Omental fat pad (tissue), 4 donors: ENCODE data around the gene MAML3. TPM values are rescaled to one million over a fixed set of nuclear protein-coding genes. Genes with fewer than 3 reads are reported as not detected.
"Not testable (repeated sequence)": the region's sequence is repeated elsewhere in the genome, so short reads cannot be mapped to it uniquely, and the experiment has no call there.

Experiments used
- ATAC-seq: fragments of 150-250 bp; one replicate; pipeline ENCODE4 v1.9.1; 2016; ENCODE audit warnings: mild to moderate bottlenecking, moderate library complexity; ENCODE audit not compliant: low FRiP score
- DNase-seq: peaks from one replicate; pipeline ENCODE4 v3.0.0-alpha.2; 2019; ENCODE audit warnings: low spot score
- CTCF ChIP-seq, 3 donors: fragments of 450-650 bp; IDR thresholded peaks; one replicate each; pipeline ENCODE4 v1.5.1; 2016 to 2017; ENCODE audit warnings: antibody characterized with exemption in 3 of 3, mild to moderate bottlenecking in 3 of 3, moderate library complexity in 2 of 3
- total RNA-seq, 4 donors: library from RNA; depleted of rRNA; stranded (reverse); fragments of >200 nt; gene quantifications; one replicate each; pipeline ENCODE4 v1.1.0, GENCODE V29; 2016

MAML3 gene
- total RNA-seq, 4 donors from 2014 or later: 4.8 to 12.8 (median 11.7) TPM

GRCh38 chr4:139715746-139716391, 438.1 kb downstream of the MAML3 start:
- no peak for TF ChIP-seq CTCF (IDR thresholded peaks at IDR 0.05)
- ATAC-seq: no peak
- no peak for DNase-seq

GRCh38 chr4:139712882-139713281, 441.1 kb downstream of the MAML3 start:
- ATAC-seq: no peak
- TF ChIP-seq CTCF (IDR thresholded peaks at IDR 0.05): no peak
- DNase-seq: no peak

GRCh38 chr4:139711461-139711860, 442.5 kb downstream of the MAML3 start:
- no peak for TF ChIP-seq CTCF (IDR thresholded peaks at IDR 0.05)
- DNase-seq (no peak), ATAC-seq (no peak)

- ATAC-seq: no peak
- DNase-seq: no peak
- TF ChIP-seq CTCF (IDR thresholded peaks at IDR 0.05): no peak
Measured at GRCh38 chr4:139710073-139710472, 443.9 kb downstream of the MAML3 start.

- no peak for TF ChIP-seq CTCF (IDR thresholded peaks at IDR 0.05)
- no peak for ATAC-seq
- DNase-seq: no peak
Measured at GRCh38 chr4:139709660-139710059, 444.3 kb downstream of the MAML3 start.

- ATAC-seq: no peak
- no peak for DNase-seq
- no peak for TF ChIP-seq CTCF (IDR thresholded peaks at IDR 0.05)
Measured at GRCh38 chr4:139704915-139705485, 449.0 kb downstream of the MAML3 start.

GRCh38 chr4:139700568-139700967, 453.4 kb downstream of the MAML3 start:
- no peak for DNase-seq
- no peak for ATAC-seq
- no peak for TF ChIP-seq CTCF (IDR thresholded peaks at IDR 0.05)

- ATAC-seq, DNase-seq: not testable (repeated sequence)
Measured at GRCh38 chr4:139698167-139698925, 455.6 kb downstream of the MAML3 start.
